Measurements from ENCODE around the gene ABCB8. TPM values are rescaled to one million over a fixed set of nuclear protein-coding genes. Genes with fewer than 3 reads are reported as not detected.

ABCB8 gene
- total and polyA plus RNA-seq, 9 of the 15 experiments (the other 6 are each of a cell fraction or from before 2014, with no cell fraction given), result 7.6 to 106 (median 36.3) TPM

GRCh38 chr7:151028131-151028947 lies at the start of gene ABCB8 (continued):
- TF ChIP-seq NEUROD1 (IDR thresholded peaks at IDR 0.05; ENCODE audit: borderline replicate concordance, low read depth, low read length, partially characterized antibody) (peak; percentile 99), ZNF224 (CRISPR knock-in tag; IDR thresholded peaks at IDR 0.05) (peak; percentile 57; the same call in 1 of the 2 replicates), PRDM10 (IDR thresholded peaks at IDR 0.05; ENCODE audit: partially characterized antibody) (peak; percentile 69), USF1 (CRISPR knock-in tag; IDR thresholded peaks at IDR 0.05) (peak; percentile 47; the same call in 1 of the 2 replicates), MLLT1 (IDR thresholded peaks at IDR 0.05) (peak in 1 of 2 experiments; percentile 97; a peak in 2 of 4 replicates), SUPT5H (IDR thresholded peaks at IDR 0.05) (peak; percentile 71), ZNF518B (CRISPR knock-in tag; IDR thresholded peaks at IDR 0.05) (no peak), SFPQ (IDR thresholded peaks at IDR 0.05; ENCODE audit: low read depth, low read length) (no peak), WHSC1 (IDR thresholded peaks at IDR 0.05; ENCODE audit: low read length) (no peak), CTCFL (IDR thresholded peaks at IDR 0.05; ENCODE audit: borderline replicate concordance, insufficient read depth, low read depth, low read length, poor library complexity, severe bottlenecking) (peak; percentile 97)

All from K562 (cell line).